Liver (tissue), 3 donors: Measurements from ENCODE around the gene DNM1L.

Experiments used
- CTCF ChIP-seq: fragments of 150-350 bp; IDR thresholded peaks from 2 replicates; pipeline ENCODE4 v1.5.1; 2017; ENCODE audit warnings: improper control_type of control experiment, low read depth, low read length; ENCODE audit not compliant: missing input control
- EGR1 ChIP-seq, 2 donors: IDR thresholded peaks; 2 replicates each; pipeline ENCODE4 v1.6.1; 2016 to 2018; ENCODE audit warnings: antibody characterized with exemption in 2 of 2, low read depth in 2 of 2
- FOXA1 ChIP-seq: IDR thresholded peaks from 2 replicates; pipeline ENCODE4 v1.6.1; 2016; ENCODE audit warnings: antibody characterized with exemption
- GABPA ChIP-seq, 2 donors: IDR thresholded peaks in 1 of 2; conservative IDR thresholded peaks in 1 of 2; 2 replicates each; pipeline ENCODE4 v1.6.1; 2016; ENCODE audit warnings: antibody characterized with exemption in 2 of 2, mild to moderate bottlenecking in 1 of 2, moderate library complexity in 1 of 2
- JUND ChIP-seq, 2 donors: IDR thresholded peaks; 2 replicates each; pipeline ENCODE4 v1.6.1; 2016; ENCODE audit warnings: antibody characterized with exemption in 2 of 2
- NR2F2 ChIP-seq: IDR thresholded peaks from 2 replicates; pipeline ENCODE4 v1.6.1; 2016; ENCODE audit warnings: antibody characterized with exemption
- RAD21 ChIP-seq, 2 donors: IDR thresholded peaks; 2 replicates each; pipeline ENCODE4 v1.6.1; 2016; ENCODE audit warnings: antibody characterized with exemption in 2 of 2, mild to moderate bottlenecking in 2 of 2
- REST ChIP-seq: IDR thresholded peaks from 2 replicates; pipeline ENCODE4 v1.6.1; 2016; ENCODE audit warnings: antibody characterized with exemption, mild to moderate bottlenecking
- TAF1 ChIP-seq: conservative IDR thresholded peaks from 2 replicates; pipeline ENCODE4 v1.6.1; 2016; ENCODE audit warnings: antibody characterized with exemption, mild to moderate bottlenecking
- YY1 ChIP-seq: IDR thresholded peaks from 2 replicates; pipeline ENCODE4 v1.6.1; 2016; ENCODE audit warnings: antibody characterized with exemption, mild to moderate bottlenecking
- TF ChIP-seq, protein P1 (sequence below): IDR thresholded peaks from 2 replicates; pipeline ENCODE4 v1.6.1; 2016; ENCODE audit warnings: antibody characterized with exemption
- TF ChIP-seq, protein P2 (sequence below): IDR thresholded peaks from 2 replicates; pipeline ENCODE4 v1.6.1; 2016; ENCODE audit warnings: antibody characterized with exemption
- donor health status: healthy.
- donor health status: healthy.

DNA sequence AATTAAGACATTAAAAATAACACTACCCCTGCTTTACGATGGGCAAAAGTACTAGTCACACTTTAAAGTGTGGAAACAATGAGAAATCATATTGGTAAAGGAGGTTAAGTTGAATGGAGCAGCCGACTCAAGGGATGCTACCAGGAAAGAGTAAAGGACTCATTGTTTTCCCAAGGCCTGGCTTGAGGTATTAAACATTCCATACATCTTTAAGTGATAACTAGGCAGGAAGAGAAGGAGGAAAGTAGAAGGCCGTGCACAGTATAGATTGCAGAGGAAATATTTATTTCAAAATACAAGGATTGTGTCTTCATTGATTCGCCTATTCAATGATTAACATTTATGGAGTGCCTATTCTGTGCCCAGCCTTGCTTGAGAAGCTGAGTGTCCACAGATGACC, 97.2 kb downstream of the DNM1L start:
- TF ChIP-seq TAF1 (no peak), NR2F2 (no peak), EGR1 (IDR thresholded peaks at IDR 0.05; ENCODE audit: low read depth in 2 of 2) (no peak), FOXA1 (no peak), YY1 (no peak), CTCF (no peak), REST (no peak), JUND (IDR thresholded peaks at IDR 0.05) (no peak), RAD21 (IDR thresholded peaks at IDR 0.05) (no peak), GABPA (IDR thresholded peaks at IDR 0.05 in 1 of 2, conservative IDR thresholded peaks at IDR 0.05 in 1 of 2) (no peak)
- TF ChIP-seq, protein P1, sequence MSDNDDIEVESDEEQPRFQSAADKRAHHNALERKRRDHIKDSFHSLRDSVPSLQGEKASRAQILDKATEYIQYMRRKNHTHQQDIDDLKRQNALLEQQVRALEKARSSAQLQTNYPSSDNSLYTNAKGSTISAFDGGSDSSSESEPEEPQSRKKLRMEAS: no peak
- TF ChIP-seq, protein P2, sequence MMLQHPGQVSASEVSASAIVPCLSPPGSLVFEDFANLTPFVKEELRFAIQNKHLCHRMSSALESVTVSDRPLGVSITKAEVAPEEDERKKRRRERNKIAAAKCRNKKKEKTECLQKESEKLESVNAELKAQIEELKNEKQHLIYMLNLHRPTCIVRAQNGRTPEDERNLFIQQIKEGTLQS: no peak
